H9 (cell line): Measurements from ENCODE around the gene NPAS2. TPM values are rescaled to one million over a fixed set of nuclear protein-coding genes. Genes with fewer than 3 reads are reported as not detected.

Experiments used
- DNase-seq: peaks from one replicate; pipeline ENCODE4 v3.0.0-alpha.2; 2017
- H2AFZ ChIP-seq: one replicate; pipeline ENCODE4 v1.6.1; 2013; ENCODE audit warnings: mild to moderate bottlenecking, low read length, control low read depth, moderate library complexity
- H2AK5ac ChIP-seq: 2 replicates; pipeline ENCODE4 v1.6.1; 2013; ENCODE audit warnings: low read length, control low read depth, mixed read lengths; ENCODE audit not compliant: insufficient read length
- H2BK120ac ChIP-seq: one replicate; pipeline ENCODE4 v1.6.1; 2013; ENCODE audit warnings: low read depth, mild to moderate bottlenecking, low read length, control low read depth, inconsistent platforms; ENCODE audit not compliant: poor library complexity, severe bottlenecking
- H2BK12ac ChIP-seq: 2 replicates; pipeline ENCODE4 v1.6.1; 2013; ENCODE audit warnings: low read length, control low read depth, mixed read lengths, low read depth; ENCODE audit not compliant: insufficient read length
- H2BK15ac ChIP-seq: 2 replicates; pipeline ENCODE4 v1.6.1; 2013; ENCODE audit warnings: low read depth, low read length, control low read depth
- H2BK20ac ChIP-seq: one replicate; pipeline ENCODE4 v1.6.1; 2013; ENCODE audit warnings: low read depth, mild to moderate bottlenecking, low read length, control low read depth, inconsistent platforms; ENCODE audit not compliant: poor library complexity, severe bottlenecking
- H2BK5ac ChIP-seq: 2 replicates; pipeline ENCODE4 v1.6.1; 2013; ENCODE audit warnings: low read length, control low read depth, mixed read lengths; ENCODE audit not compliant: insufficient read length
- H3K14ac ChIP-seq: 2 replicates; pipeline ENCODE4 v1.6.1; 2013; ENCODE audit warnings: low read length, control low read depth; ENCODE audit not compliant: insufficient read depth
- H3K18ac ChIP-seq: 2 replicates; pipeline ENCODE4 v1.6.1; 2013; ENCODE audit warnings: low read depth, mild to moderate bottlenecking, mixed read lengths, low read length, control low read depth; ENCODE audit not compliant: insufficient read length
- H3K23ac ChIP-seq: 2 replicates; pipeline ENCODE4 v1.6.1; 2013; ENCODE audit warnings: low read length, control low read depth, mixed read lengths, low read depth; ENCODE audit not compliant: insufficient read length
- H3K23me2 ChIP-seq: 2 replicates; pipeline ENCODE4 v1.6.1; 2013; ENCODE audit warnings: low read depth, mild to moderate bottlenecking, mixed read lengths, low read length, control low read depth; ENCODE audit not compliant: insufficient read length, poor library complexity, severe bottlenecking
- H3K27ac ChIP-seq: 2 replicates; pipeline ENCODE4 v1.5.1; 2013; ENCODE audit warnings: low read length, control low read depth, mixed read lengths, low read depth; ENCODE audit not compliant: insufficient read length
- H3K27me3 ChIP-seq: 2 replicates; pipeline ENCODE4 v1.6.1; 2013; ENCODE audit warnings: low read length, control low read depth, inconsistent platforms; ENCODE audit not compliant: insufficient read depth
- H3K4ac ChIP-seq: 2 replicates; pipeline ENCODE4 v1.6.1; 2013; ENCODE audit warnings: low read depth, mild to moderate bottlenecking, control low read depth, inconsistent platforms, low read length, moderate library complexity
- H3K4me1 ChIP-seq: 2 replicates; pipeline ENCODE4 v1.6.1; 2013; ENCODE audit warnings: low read length, control low read depth, inconsistent platforms; ENCODE audit not compliant: insufficient read depth
- H3K4me2 ChIP-seq: 2 replicates; pipeline ENCODE4 v1.6.1; 2013; ENCODE audit warnings: low read length, control low read depth, mixed read lengths; ENCODE audit not compliant: insufficient read length, insufficient read depth
- H3K56ac ChIP-seq: 2 replicates; pipeline ENCODE4 v1.6.1; 2013; ENCODE audit warnings: low read depth, mild to moderate bottlenecking, mixed read lengths, low read length, control low read depth; ENCODE audit not compliant: insufficient read length
- H3K79me1 ChIP-seq: 2 replicates; pipeline ENCODE4 v1.6.1; 2013; ENCODE audit warnings: low read depth, mild to moderate bottlenecking, moderate library complexity, low read length, control low read depth, inconsistent platforms; ENCODE audit not compliant: insufficient read depth, poor library complexity, severe bottlenecking
- H3K79me2 ChIP-seq: 2 replicates; pipeline ENCODE4 v1.6.1; 2013; ENCODE audit warnings: low read length, control low read depth, inconsistent platforms; ENCODE audit not compliant: insufficient read depth
- H3K9ac ChIP-seq: 2 replicates; pipeline ENCODE4 v1.6.1; 2013; ENCODE audit warnings: low read length, control low read depth, mixed read lengths; ENCODE audit not compliant: insufficient read length; ENCODE audit errors: extremely low read depth
- H3K9me3 ChIP-seq: one replicate; pipeline ENCODE4 v1.6.1; 2013; ENCODE audit warnings: low read depth, low read length, inconsistent platforms; ENCODE audit not compliant: control insufficient read depth
- H3T11ph ChIP-seq: one replicate; pipeline ENCODE4 v1.6.1; 2013; ENCODE audit warnings: mild to moderate bottlenecking, low read length, control low read depth, inconsistent platforms
- H4K20me1 ChIP-seq: one replicate; pipeline ENCODE4 v1.6.1; 2013; ENCODE audit not compliant: control insufficient read depth, insufficient read length, insufficient read depth
- H4K5ac ChIP-seq: 2 replicates; pipeline ENCODE4 v1.6.1; 2013; ENCODE audit warnings: low read depth, mild to moderate bottlenecking, mixed read lengths, low read length, control low read depth; ENCODE audit not compliant: insufficient read length
- H4K8ac ChIP-seq: replicated peaks from 2 replicates; pipeline ENCODE4 v1.6.1; 2013; ENCODE audit warnings: low read length, control low read depth, mixed read lengths, low read depth; ENCODE audit not compliant: insufficient read length
- H4K91ac ChIP-seq: 2 replicates; pipeline ENCODE4 v1.6.1; 2013; ENCODE audit warnings: low read depth, mild to moderate bottlenecking, moderate library complexity, mixed read lengths, low read length, control low read depth; ENCODE audit not compliant: insufficient read length
- H3K27ac Mint-ChIP-seq, 3 experiments: 2 replicates in 2 of 3; 3 replicates in 1 of 3; pipeline ENCODE4 v1.8.0; 2020 to 2021; ENCODE audit warnings: mixed read lengths in 3 of 3, mild to moderate bottlenecking in 1 of 3, moderate library complexity in 1 of 3
- H3K27me3 Mint-ChIP-seq: 2 replicates; pipeline ENCODE4 v1.8.0; 2021; ENCODE audit warnings: low read depth, mild to moderate bottlenecking, moderate library complexity, mixed read lengths
- H3K36me3 Mint-ChIP-seq, 3 experiments: 2 replicates in 2 of 3; 3 replicates in 1 of 3; pipeline ENCODE4 v1.8.0; 2020 to 2021; ENCODE audit warnings: low read depth in 3 of 3, mixed read lengths in 3 of 3; ENCODE audit not compliant: insufficient read depth in 1 of 3
- H3K4me1 Mint-ChIP-seq, 2 experiments: 2 replicates each; pipeline ENCODE4 v1.8.0; 2020; ENCODE audit warnings: mixed read lengths in 2 of 2
- H3K4me3 Mint-ChIP-seq, 2 experiments: 2 replicates in 1 of 2; 3 replicates in 1 of 2; pipeline ENCODE4 v1.8.0; 2020 to 2021; ENCODE audit warnings: mild to moderate bottlenecking in 2 of 2, mixed read lengths in 2 of 2, moderate library complexity in 1 of 2
- H3K9me3 Mint-ChIP-seq, 2 experiments: 2 replicates in 1 of 2; 3 replicates in 1 of 2; pipeline ENCODE4 v1.8.0; 2020; ENCODE audit warnings: mild to moderate bottlenecking in 2 of 2, mixed read lengths in 2 of 2, moderate library complexity in 1 of 2
- CTCF ChIP-seq: fragments of 200-600 bp; sonication (generic); conservative IDR thresholded peaks from 3 replicates; pipeline ENCODE4 v1.8.0; 2021; ENCODE audit warnings: antibody characterized with exemption, mild to moderate bottlenecking
- WGBS: extraction: QIAGEN DNeasy Blood & Tissue Kit; methylation state at CpG from one replicate; pipeline ENCODE4 v1.1.7; 2013; ENCODE audit warnings: missing lambda C conversion rate, low lambda C conversion rate, mixed read lengths; ENCODE audit not compliant: insufficient read length; ENCODE audit errors: extremely low coverage; 5-methylcytosine and 5-hydroxymethylcytosine counted together
- total RNA-seq: library from RNA; stranded (reverse); gene quantifications from 2 replicates; pipeline ENCODE4 v1.2.1, GENCODE V29; 2021

Gene NPAS2
- total RNA-seq, 1 experiment from 2014 or later: 1.3 TPM

- no peak overlapping the region for H3K9ac ChIP-seq
- H3T11ph ChIP-seq: no peak overlapping the region
Observed at GRCh38 chr2:100802066-100802465, 17.9 kb upstream of the NPAS2 start.

More at GRCh38 chr2:100802066-100802465, 17.9 kb upstream of the NPAS2 start:
- no peak overlapping the region for H2AFZ ChIP-seq
- no peak overlapping the region for H3K56ac ChIP-seq
- H3K23ac ChIP-seq: no peak overlapping the region
- H3K36me3 Mint-ChIP-seq: no peaks in the 10 kb centered on the region
- H3K79me1 ChIP-seq: no peaks in the 10 kb centered on the region
- H4K8ac ChIP-seq: no peak overlapping the region
- H3K27ac Mint-ChIP-seq: peak overlapping the region in 1 of 3 experiments; percentile 52; a peak in 1 of 7 replicates
- H3K23me2 ChIP-seq: no peaks in the 10 kb centered on the region
- no peak overlapping the region for H2BK120ac ChIP-seq
- H3K4me1 ChIP-seq: no peaks in the 10 kb centered on the region
- H2AK5ac ChIP-seq: no peak overlapping the region
- WGBS: no CpG with 5 or more reads among the region's 9 CpGs
- no peak overlapping the region for H4K5ac ChIP-seq
- no peak for DNase-seq
- H4K91ac ChIP-seq: no peak overlapping the region
- H4K20me1 ChIP-seq: no peaks in the 10 kb centered on the region
- no peak overlapping the region for H3K27ac ChIP-seq
- no peaks in the 10 kb centered on the region; a peak in 2 of 4 replicates for H3K4me1 Mint-ChIP-seq
- H3K9me3 ChIP-seq: no peaks in the 10 kb centered on the region
- TF ChIP-seq CTCF: no peak
- no peak overlapping the region for H2BK20ac ChIP-seq
- no peak overlapping the region for H3K4me3 Mint-ChIP-seq
- no peak overlapping the region for H3K18ac ChIP-seq
- no peak overlapping the region for H3K4ac ChIP-seq
- no peak overlapping the region for H2BK12ac ChIP-seq
- H3K4me2 ChIP-seq: no peak overlapping the region
- H3K27me3 Mint-ChIP-seq: peaks cover 6% of the 10 kb centered on the region; the same call in 1 of the 2 replicates
- no peaks in the 10 kb centered on the region for H3K9me3 Mint-ChIP-seq
- no peak overlapping the region for H2BK15ac ChIP-seq
- no peak overlapping the region for H2BK5ac ChIP-seq
- H3K79me2 ChIP-seq: no peaks in the 10 kb centered on the region
- no peaks in the 10 kb centered on the region for H3K27me3 ChIP-seq
- H3K14ac ChIP-seq: peak overlapping the region; percentile 35; the same call in 1 of the 2 replicates
